ENCODE data around the gene NEXN. TPM values are rescaled to one million over a fixed set of nuclear protein-coding genes. Genes with fewer than 3 reads are reported as not detected.

The NEXN gene
- total RNA-seq, 1 donor from 2014 or later = 26.4 TPM

- Histone ChIP-seq H3K27me3 (no peaks in the 10 kb centered on the region), H3K9me3 (no peaks in the 10 kb centered on the region), H3K36me3 (no peaks in the 10 kb centered on the region), H3K4me3 (peak overlapping the region; percentile 72), H3K27ac (peak overlapping the region; percentile 92), H3K4me1 (no peaks in the 10 kb centered on the region)
- ATAC-seq (peak; percentile 69), DNase-seq (peak; percentile 70)
- intact Hi-C loops (cut with DNase I) = no loop called here
- TF ChIP-seq CTCF (IDR thresholded peaks at IDR 0.05) = no peak
Observed at GRCh38 chr1:77888781-77889642, 588 bp downstream of the NEXN start.

GRCh38 chr1:77889671-77890070 lies 1.2 kb downstream of the NEXN start:
- peak overlapping the region; percentile 72 for H3K4me3 ChIP-seq
- no peak for TF ChIP-seq CTCF (IDR thresholded peaks at IDR 0.05)
- H3K9me3 ChIP-seq = no peaks in the 10 kb centered on the region
- H3K4me1 ChIP-seq = no peaks in the 10 kb centered on the region
- peak overlapping the region; percentile 92 for H3K27ac ChIP-seq
- DNase-seq = no peak
- no peaks in the 10 kb centered on the region for H3K36me3 ChIP-seq
- intact Hi-C loops (cut with DNase I) = no loop called here
- peak; percentile 8 for ATAC-seq
- H3K27me3 ChIP-seq = no peaks in the 10 kb centered on the region

GRCh38 chr1:77891200-77891599 lies 2.8 kb downstream of the NEXN start:
- no peak overlapping the region for H3K27ac ChIP-seq

GRCh38 chr1:77899647-77900320 lies 11.4 kb downstream of the NEXN start:
- DNase-seq (no peak), ATAC-seq (no peak)
- Histone ChIP-seq H3K27me3 (no peaks in the 10 kb centered on the region), H3K9me3 (no peaks in the 10 kb centered on the region), H3K4me3 (no peak overlapping the region), H3K4me1 (no peaks in the 10 kb centered on the region), H3K27ac (no peak overlapping the region), H3K36me3 (no peaks in the 10 kb centered on the region)
- intact Hi-C loops (cut with DNase I) = no loop called here
- TF ChIP-seq CTCF (IDR thresholded peaks at IDR 0.05) = no peak

More at GRCh38 chr1:77891200-77891599, 2.8 kb downstream of the NEXN start:
- peak overlapping the region; percentile 72 for H3K4me3 ChIP-seq
- ATAC-seq (no peak), DNase-seq (no peak)
- no peaks in the 10 kb centered on the region for H3K4me1 ChIP-seq
- intact Hi-C loops (cut with DNase I) = no loop called here
- H3K36me3 ChIP-seq = no peaks in the 10 kb centered on the region
- H3K27me3 ChIP-seq = no peaks in the 10 kb centered on the region
- TF ChIP-seq CTCF (IDR thresholded peaks at IDR 0.05) = no peak
- no peaks in the 10 kb centered on the region for H3K9me3 ChIP-seq

GRCh38 chr1:77900687-77901293 lies 12.4 kb downstream of the NEXN start:
- Histone ChIP-seq H3K4me3 (no peak overlapping the region), H3K9me3 (no peaks in the 10 kb centered on the region), H3K36me3 (no peaks in the 10 kb centered on the region), H3K4me1 (no peaks in the 10 kb centered on the region), H3K27me3 (no peaks in the 10 kb centered on the region), H3K27ac (no peak overlapping the region)
- peak; percentile 79 for ATAC-seq
- intact Hi-C loops (cut with DNase I) = no loop called here
- DNase-seq = no peak
- TF ChIP-seq CTCF (IDR thresholded peaks at IDR 0.05) = peak; percentile 65
